ENCODE data around the gene PHC2.

Gene PHC2

DNA sequence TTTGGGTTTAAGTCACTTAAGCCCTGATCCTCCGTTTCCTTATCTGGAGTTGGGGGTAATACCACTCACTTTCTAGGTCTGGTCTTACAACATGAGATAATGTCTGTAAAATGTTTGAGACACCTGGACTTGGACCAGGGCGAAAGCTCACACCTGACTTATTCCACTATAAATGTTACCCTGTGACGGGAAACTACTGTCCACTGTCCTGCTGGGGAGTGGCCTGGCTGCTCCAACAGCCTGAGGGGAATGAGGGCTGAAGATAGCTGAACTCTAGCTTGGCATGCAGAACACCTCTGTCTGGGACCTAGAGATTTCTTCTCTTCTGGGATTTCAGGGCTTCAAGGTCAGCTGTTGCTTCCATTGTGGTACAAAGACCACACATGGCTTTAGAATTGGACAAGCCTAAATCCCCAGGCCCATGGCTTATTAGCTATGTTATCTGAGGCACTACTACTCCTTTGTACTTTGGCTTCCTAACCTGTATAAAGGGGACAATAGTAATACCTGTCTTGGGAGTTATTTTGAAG lies 100.5 kb downstream of the PHC2 start:
- DNase-seq = no peak

DNA sequence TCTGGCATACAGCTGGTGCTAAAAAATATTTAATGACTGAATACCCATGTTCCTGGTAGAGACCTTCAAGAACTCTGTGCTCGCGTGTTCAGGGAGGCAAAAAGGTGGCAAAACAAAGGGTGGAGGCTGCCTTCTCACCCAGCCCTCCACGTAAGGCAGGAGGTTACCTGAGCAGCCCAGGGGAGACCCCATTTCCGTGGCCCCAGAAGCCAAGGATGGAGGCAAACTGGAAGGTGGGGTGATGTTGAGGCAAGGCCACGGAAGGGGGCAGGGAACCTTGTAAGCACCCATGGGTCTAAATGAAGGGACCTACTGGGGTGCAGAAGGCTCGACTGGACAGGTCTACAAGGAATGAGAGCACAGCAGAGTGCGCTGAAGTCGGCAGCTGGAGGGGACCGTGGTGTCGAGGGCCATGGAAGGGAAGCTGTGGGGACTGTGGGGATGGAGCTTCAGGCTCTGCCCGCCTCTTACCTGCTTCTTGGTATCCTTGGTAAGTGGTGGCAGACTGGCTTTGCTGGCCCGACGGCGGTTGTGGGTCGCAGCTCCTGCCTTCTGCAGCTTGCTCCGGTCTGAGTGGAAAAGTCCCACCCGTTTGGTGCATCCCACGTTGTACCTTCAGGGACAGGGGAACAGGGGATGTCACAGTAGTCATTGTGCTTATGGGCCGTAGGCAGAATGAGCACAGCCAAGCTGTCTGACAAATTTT lies 101.1 kb downstream of the PHC2 start:
- no peak for DNase-seq

GRCh38 chr1:33328817-33329216 lies 102.1 kb downstream of the PHC2 start:
- DNase-seq = peak in 1 of 4 experiments; percentile 2

GRCh38 chr1:33327587-33328325 lies 103.1 kb downstream of the PHC2 start:
- peak; percentile 46 to 63 (median 56) for DNase-seq

DNA sequence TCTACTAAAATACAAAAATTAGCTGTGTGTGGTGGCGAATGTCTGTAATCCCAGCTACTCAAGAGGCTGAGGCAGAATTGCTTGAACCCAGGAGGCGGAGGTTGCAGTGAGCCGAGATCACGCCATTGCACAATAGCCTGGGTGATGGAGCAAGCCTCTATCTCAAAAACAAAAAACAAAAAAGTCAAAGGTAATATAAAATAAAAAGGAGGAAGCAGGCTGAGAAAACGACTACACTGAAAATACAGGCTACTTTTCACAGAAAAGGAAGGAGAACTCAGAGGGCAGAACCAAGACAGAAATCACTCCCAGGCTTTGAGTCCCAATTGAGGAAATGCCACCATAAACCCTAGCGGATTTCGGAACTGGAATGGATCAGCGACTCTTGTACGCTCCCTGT lies 104.1 kb downstream of the PHC2 start:
- peak; percentile 63 to 86 (median 76) for DNase-seq

- no peak for DNase-seq
These were observed 106.0 kb downstream of the PHC2 start for GRCh38 chr1:33324677-33325575.

- DNase-seq = no peak
These were observed 107.0 kb downstream of the PHC2 start for GRCh38 chr1:33323663-33324477.

DNA sequence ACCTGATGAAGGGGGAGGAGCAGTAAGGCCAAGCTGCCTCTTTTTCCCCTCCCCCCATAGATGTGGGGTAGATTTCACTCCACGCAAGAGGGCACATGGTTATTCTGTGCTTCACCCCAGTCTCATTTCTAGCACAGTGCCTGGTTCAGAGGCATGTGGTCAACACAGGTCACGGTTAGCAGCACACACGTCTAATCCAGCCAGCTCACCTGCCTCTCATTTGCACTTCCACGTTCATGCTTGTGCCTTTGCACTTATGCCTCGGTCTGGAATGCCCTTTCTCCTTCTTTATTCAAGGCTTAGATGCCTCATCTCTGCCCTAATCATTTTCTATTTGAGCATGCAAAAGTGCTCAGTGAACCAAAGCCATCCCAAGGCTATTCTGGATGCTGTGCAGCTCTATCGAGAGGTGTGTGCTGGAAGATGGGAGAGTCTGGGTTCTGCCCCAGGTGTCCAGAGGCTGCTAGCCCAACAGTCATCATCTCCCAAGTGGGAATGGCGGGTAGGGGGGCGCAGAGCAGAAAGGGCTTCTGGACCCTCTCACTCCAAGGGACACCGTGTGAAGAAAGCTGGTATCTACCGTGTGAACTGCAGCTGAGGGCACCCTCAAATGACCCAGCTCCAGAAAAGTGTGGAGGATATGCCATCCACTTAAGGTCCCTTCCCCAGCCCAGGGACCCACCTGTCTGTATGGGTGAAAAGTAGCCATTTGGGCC lies 107.9 kb downstream of the PHC2 start:
- DNase-seq = no peak

GRCh38 chr1:33322109-33322508 lies 108.8 kb downstream of the PHC2 start:
- no peak for DNase-seq

DNA sequence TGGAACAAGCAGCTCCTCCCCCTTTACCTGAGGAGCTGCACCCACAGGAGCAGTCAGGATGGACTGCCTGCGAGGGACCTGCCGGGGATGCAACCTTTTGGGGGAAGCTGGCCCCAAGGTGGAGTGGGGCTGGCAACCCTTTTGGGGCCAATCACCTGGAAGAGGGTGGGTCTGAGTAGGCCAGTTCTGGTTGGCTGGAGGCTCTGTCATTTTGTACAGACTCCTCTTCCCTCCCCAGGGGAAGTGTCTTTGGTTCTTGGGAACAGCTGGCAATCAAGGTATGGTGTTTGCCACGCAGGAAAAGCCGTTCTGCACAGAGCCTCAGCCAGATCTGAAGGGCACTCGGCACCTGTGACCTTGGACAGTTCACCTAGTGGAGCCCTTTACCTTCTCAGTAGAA lies 109.7 kb downstream of the PHC2 start:
- DNase-seq = no peak

DNA sequence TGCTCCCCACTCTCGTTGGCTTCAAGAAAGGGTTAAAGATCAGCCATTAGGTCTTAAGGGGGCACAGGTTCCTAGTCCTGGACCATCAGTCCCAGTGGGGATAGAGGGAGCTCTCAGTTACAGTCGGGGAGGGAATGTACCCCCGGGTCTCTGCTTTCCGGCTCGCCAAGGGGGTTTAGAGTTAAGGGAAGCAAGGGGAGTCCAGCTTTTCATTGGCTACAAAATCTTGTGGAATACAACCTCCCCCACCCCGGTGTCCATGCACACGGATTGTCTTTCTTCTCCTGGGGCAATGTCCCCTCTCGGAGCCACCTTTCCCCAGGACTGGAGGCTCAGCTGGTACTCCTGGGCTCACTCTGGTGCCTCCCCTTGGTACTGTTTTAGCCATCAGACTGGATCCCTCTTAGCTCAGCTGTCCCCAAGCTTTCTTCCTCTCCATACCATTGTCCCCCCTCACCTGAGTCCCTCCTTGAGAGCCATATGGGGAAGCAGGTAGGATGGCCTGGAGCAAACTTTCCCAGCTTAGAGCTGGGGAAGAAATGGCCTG lies 110.2 kb downstream of the PHC2 start, which contains the start of gene A3GALT2:
TSS of gene A3GALT2 (minus strand) at position 480 of the 547 bp plus-strand sequence. CDS start at position 480, 0 bp downstream.
- DNase-seq = no peak

- DNase-seq = no peak
These were observed 110.8 kb downstream of the PHC2 start for GRCh38 chr1:33319949-33320618.

DNA sequence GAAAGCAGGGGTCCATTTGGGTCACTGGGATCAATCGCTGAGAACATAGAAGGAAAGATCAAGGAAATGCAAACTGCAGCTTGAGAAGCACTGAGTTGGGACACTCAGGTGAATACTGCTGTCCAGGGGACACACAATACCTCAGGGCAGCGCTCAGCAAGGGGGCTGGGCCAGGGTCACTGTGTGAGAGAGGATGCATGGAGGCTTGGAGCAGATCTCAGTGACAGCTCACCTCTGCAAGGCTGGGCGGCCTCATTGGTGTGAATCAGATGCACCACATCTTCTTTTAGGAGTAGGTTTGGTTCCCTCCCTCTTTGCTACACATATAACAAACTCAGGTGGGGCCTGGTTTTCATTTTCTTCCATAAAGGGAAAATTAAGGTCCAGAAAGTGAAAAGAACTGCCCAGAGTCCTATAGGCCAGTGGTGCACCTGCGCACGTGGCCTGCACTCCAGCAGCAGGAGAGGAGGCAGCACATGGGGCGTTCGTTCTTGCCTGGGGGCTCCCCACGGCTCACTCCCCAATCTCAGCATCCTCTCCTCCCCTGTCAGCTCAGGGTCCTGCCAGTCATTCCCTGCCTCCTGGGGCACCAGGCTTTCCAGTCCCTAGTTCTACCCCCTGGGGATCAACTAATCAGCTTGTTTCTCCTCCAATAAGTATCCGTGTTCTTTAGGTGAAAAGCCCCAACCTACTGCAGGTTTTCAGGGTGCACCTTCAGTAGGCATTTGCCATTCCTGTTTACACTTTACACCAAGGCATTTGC lies 111.5 kb downstream of the PHC2 start:
- no peak for DNase-seq

- no peak for DNase-seq
These were observed 112.9 kb downstream of the PHC2 start for GRCh38 chr1:33317946-33318345.

DNA sequence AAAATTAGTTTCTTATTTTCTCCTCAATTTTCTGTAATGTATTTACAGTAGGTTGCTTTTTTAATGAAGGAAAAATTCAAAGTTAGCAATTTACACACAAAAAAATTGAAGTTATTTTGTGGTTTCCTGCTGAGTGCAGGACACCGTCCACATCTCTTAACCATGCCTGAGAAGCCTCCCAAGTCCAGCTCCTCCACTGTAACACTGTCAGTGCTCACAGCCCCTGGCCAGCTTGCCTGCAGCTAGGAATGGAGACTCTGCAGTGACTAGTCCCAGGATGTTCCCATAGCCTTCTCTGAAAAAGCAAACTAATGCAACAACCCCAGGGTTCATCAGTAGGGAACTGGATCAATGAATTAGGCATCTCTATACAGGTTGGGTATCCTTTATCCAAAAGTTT lies 113.5 kb downstream of the PHC2 start:
- DNase-seq = no peak

- no peak for DNase-seq
These were observed 114.3 kb downstream of the PHC2 start for GRCh38 chr1:33316601-33317000.

DNA sequence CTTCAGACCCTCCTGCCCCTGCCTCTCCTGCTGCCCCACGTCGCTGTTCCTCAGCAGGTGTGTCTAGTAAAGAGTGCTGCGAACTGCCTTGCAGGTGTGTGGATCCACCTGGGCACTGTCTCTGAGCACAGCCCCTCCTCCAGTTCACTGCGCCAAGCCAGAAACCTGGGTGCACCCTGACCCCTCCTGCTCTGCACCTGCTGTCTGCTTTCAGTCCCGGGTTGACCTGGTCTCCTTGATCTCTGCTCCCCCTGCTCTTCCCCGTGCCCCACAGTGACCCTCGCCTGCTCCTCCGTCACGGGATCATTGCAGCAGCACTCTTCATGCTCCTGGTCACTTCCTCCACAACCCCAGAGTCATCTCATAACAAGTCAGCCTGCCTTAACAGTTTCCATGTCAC lies 116.5 kb downstream of the PHC2 start:
- no peak for DNase-seq

- DNase-seq = no peak
These were observed 118.5 kb downstream of the PHC2 start for GRCh38 chr1:33312413-33312749.

- DNase-seq = no peak
These were observed 119.0 kb downstream of the PHC2 start for GRCh38 chr1:33311706-33312412.

Data from suppressor macrophage (primary cell).